ENCODE results near the gene KCTD3.
A peak's percentile ranks its signal among the peaks of the same experiment; 100 is the strongest.

Gene KCTD3

GRCh38 chr1:215567491-215568298, 591 bp downstream of the KCTD3 start (continued):
- no peak for TF ChIP-seq ZBTB7A (tag by site-specific recombination; IDR thresholded peaks at IDR 0.05; ENCODE audit: low read depth)
- TF ChIP-seq HIC1 (tag by site-specific recombination; IDR thresholded peaks at IDR 0.05) = peak; percentile 73
- TF ChIP-seq ZNF629 (tag by site-specific recombination; IDR thresholded peaks at IDR 0.05) = peak; percentile 49; the same call in 1 of the 2 replicates
- TF ChIP-seq KLF16 (tag by site-specific recombination; IDR thresholded peaks at IDR 0.05) = peak; percentile 64; the same call in 1 of the 2 replicates
- TF ChIP-seq ZNF664 (tag by site-specific recombination; IDR thresholded peaks at IDR 0.05) = no peak
- TF ChIP-seq ZNF549 (tag by site-specific recombination; IDR thresholded peaks at IDR 0.05) = no peak
- TF ChIP-seq ZNF169 (tag by site-specific recombination; IDR thresholded peaks at IDR 0.05) = no peak
- TF ChIP-seq ZNF585B (tag by site-specific recombination; IDR thresholded peaks at IDR 0.05) = no peak
- TF ChIP-seq ZNF362 (tag by site-specific recombination; IDR thresholded peaks at IDR 0.05) = no peak
- TF ChIP-seq TCF7L2 (IDR thresholded peaks at IDR 0.05; ENCODE audit: borderline replicate concordance, low read depth, low read length) = no peak
- peak; percentile 86; the same call in 1 of the 2 replicates for TF ChIP-seq ZNF2 (tag by site-specific recombination; IDR thresholded peaks at IDR 0.05)
- TF ChIP-seq ZSCAN16 (tag by site-specific recombination; IDR thresholded peaks at IDR 0.05) = no peak
- TF ChIP-seq ZBTB1 (tag by site-specific recombination; IDR thresholded peaks at IDR 0.05) = no peak
- no peak for TF ChIP-seq RBAK (tag by site-specific recombination; IDR thresholded peaks at IDR 0.05)
- TF ChIP-seq ZNF292 (tag by site-specific recombination; IDR thresholded peaks at IDR 0.05; ENCODE audit: borderline replicate concordance, low read depth) = no peak
- TF ChIP-seq HOXC10 (CRISPR knock-in tag; IDR thresholded peaks at IDR 0.05) = 0 out of 2 replicates have a peak, but pooled peaks have one; percentile 62
- TF ChIP-seq ZNF561 (tag by site-specific recombination; IDR thresholded peaks at IDR 0.05; ENCODE audit: borderline replicate concordance) = no peak
- no peak; the same call in 1 of the 2 replicates for TF ChIP-seq ZNF654 (tag by site-specific recombination; IDR thresholded peaks at IDR 0.05; ENCODE audit: low read depth)
- TF ChIP-seq ZNF114 (tag by site-specific recombination; IDR thresholded peaks at IDR 0.05) = no peak
- TF ChIP-seq ZSCAN23 (tag by site-specific recombination; IDR thresholded peaks at IDR 0.05) = no peak
- TF ChIP-seq ZBTB20 (tag by site-specific recombination; IDR thresholded peaks at IDR 0.05) = peak; percentile 77
- TF ChIP-seq HOXD13 (CRISPR knock-in tag; IDR thresholded peaks at IDR 0.05; ENCODE audit: borderline replicate concordance) = no peak
- no peak for TF ChIP-seq ZNF639 (tag by site-specific recombination; IDR thresholded peaks at IDR 0.05)
- no peak for TF ChIP-seq ZNF791 (tag by site-specific recombination; IDR thresholded peaks at IDR 0.05)
- no peak for TF ChIP-seq ZNF521 (tag by site-specific recombination; IDR thresholded peaks at IDR 0.05)
- TF ChIP-seq ZNF211 (tag by site-specific recombination; IDR thresholded peaks at IDR 0.05; ENCODE audit: low read depth) = no peak
- TF ChIP-seq ZNF670 (tag by site-specific recombination; IDR thresholded peaks at IDR 0.05; ENCODE audit: low read depth) = no peak
- no peak for TF ChIP-seq ZNF239 (tag by site-specific recombination; IDR thresholded peaks at IDR 0.05)
- TF ChIP-seq ZNF426 (tag by site-specific recombination; IDR thresholded peaks at IDR 0.05) = no peak
- no peak for TF ChIP-seq SCRT1 (tag by site-specific recombination; IDR thresholded peaks at IDR 0.05; ENCODE audit: borderline replicate concordance)
- no peak for TF ChIP-seq ZNF26 (tag by site-specific recombination; IDR thresholded peaks at IDR 0.05)
- TF ChIP-seq KLF7 (tag by site-specific recombination; IDR thresholded peaks at IDR 0.05; ENCODE audit: borderline replicate concordance) = no peak
- peak; percentile 83 for TF ChIP-seq ZEB2 (tag by site-specific recombination; IDR thresholded peaks at IDR 0.05)
- no peak for TF ChIP-seq WT1 (tag by site-specific recombination; IDR thresholded peaks at IDR 0.05)
